ENCODE data around the gene NFXL1.
"Not testable (repeated sequence)": the region's sequence is repeated elsewhere in the genome, so short reads cannot be mapped to it uniquely, and the experiment has no call there.

The NFXL1 gene

DNA sequence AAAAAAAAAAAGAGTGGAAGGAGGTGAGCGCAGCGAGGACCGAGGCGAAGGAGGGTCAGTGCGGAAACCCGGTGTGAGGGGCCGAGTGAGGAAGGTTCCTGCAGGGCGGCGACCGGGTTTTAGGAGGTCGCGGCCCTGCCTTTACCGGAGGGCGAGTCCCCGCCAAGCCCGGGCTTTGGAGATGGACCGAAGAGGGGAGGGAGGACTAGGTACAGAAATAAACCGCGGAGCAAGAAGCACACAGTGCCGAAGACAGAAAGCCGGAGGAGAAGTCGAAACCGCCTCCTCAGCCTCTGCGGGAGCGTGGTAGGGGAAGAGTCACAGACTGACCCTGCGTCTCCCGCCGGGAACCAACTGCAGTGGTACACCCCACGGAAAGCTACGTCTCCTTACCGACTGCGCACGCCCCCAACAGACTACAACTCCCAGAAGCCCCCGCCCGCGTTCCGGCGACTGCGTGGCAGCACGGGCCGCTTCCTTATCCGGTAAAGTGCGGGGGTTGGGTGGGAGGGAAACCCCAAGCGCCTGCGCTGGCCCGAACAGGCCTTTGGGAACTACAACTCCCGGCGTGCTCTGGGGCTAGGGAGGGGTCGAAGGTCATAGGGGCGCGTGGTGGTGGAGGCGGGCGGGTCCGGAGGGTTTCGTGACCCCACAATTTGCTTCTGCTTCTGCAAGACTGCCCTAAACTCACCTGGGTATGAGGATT, at the start of gene NFXL1:
TSS of gene NFXL1 (minus strand) at position 364 of the 706 bp plus-strand sequence. CDS start 380 bp downstream, outside the sequence.
- peak; percentile 98 for DNase-seq (ENCODE audit: low read depth)

DNA sequence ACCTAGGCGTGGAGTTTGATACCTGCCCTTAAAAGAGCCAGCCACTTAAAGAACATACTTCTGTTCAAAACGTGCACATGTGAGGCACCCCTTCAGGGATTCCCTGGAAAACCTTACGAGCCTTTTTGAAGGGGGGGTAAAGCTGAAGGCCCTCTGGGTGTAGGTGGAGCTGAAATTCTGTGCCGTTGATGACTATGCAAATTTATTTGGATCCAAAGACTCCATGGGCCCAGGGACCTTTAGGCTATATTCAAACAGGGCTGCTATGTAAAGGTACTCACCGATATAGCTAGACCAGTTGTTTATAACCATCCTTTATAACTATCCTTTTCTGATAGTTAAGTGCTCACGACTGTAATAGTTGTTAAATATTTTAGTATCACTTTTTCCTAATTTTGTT, 40.3 kb upstream of the NFXL1 start:
- DNase-seq (ENCODE audit: low read depth) = no peak

- DNase-seq (ENCODE audit: low read depth) = no peak
Measured at GRCh38 chr4:47954245-47954644, 39.9 kb upstream of the NFXL1 start.

DNA sequence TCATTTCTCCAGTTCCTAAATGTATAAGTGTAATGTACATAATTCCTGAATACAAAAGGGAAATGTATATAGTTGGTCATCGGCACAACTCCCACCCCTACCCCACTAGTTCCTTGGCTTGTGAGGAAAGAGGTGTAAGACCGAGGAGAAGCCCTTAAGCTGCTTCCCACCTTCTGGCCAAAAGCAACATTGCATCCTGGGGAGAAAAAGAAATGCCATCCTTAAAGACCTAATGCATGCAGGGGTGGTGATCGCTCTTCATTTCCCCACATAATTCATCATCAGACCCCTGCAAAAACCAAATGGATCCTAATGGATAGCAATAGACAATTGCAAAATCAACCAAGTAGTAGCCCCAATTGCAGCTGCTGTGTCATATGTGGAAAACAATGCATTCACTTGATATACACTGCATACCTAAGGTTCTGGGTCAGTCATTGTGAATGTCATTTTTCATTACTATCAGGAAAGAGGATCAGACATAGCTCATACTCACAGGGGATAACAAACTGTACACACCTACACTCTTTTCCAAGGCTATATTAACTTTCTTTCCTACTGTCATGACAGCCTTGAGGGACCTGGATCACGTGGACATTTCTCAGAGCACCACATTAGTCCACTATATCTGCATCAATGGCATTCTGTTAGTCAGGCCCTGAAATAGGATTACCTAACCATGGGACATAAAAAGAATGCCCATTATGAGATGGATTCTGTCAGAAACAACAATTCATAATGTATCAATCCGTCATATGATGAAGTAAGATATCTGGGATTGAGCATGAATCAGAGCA, 31.7 kb upstream of the NFXL1 start:
- DNase-seq (ENCODE audit: low read depth) = no peak

- DNase-seq (ENCODE audit: low read depth) = no peak
Measured at GRCh38 chr4:47942081-47942819, 27.9 kb upstream of the NFXL1 start.

DNA sequence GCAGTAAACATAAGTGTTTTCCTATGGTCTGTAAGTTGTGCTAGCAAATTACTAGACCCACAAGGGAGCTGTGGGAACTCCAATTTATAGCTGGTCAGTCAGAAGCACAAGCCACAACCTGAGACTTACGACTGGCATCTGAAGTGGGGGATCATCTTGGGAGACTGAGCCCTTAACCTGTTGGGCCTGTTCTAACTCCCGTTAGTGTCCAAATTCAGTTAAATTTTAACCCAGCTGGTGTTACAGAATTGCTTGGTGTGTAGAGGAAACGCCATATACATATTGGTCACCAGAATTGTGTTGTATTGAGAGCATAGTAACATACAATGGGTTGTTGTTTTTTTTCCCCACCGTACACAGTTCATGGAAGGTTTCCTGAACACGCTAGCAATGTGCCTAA, 25.1 kb upstream of the NFXL1 start:
- DNase-seq (ENCODE audit: low read depth) = no peak

DNA sequence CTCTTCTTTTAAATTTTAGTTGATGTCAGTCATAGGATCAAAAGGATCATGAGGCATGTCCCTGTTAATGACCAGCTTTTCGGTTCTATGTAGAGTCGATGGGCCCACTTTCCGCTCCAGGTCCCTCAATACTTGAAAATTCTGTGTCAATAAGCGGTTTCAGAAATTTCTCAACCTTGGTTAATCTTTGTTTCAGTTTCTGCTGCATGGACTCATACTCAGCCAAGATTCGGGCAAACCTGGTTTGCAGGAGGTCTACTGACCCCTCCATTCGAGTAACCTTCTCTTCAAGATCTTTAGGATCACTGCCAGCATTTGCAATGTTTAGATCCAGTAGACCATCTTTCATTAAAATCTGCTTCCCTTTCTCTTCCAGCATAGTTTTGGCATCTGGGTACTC, 22.0 kb upstream of the NFXL1 start:
- DNase-seq (ENCODE audit: low read depth) = no peak

DNA sequence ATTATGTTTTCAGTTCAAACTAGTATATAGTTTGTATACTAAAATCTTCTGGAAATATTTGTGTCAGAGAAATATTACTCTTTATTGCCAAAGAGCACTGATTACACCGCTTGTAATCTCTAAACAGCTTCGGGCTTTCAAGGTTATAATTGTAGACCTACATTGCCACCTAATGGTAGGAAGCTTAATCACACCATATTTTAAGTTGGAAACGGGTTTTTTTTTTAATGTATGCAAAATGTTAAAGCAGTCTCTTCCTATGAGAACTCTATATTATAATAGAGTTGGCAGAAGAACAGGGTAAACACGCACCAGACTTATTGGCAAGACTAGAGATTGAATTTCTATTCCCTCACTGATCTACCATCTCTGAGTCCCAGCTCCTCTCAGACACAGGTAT, 19.5 kb upstream of the NFXL1 start:
- peak; percentile 56 for DNase-seq (ENCODE audit: low read depth)

GRCh38 chr4:47930971-47931804, 16.8 kb upstream of the NFXL1 start:
- DNase-seq (ENCODE audit: low read depth) = peak; percentile 78

DNA sequence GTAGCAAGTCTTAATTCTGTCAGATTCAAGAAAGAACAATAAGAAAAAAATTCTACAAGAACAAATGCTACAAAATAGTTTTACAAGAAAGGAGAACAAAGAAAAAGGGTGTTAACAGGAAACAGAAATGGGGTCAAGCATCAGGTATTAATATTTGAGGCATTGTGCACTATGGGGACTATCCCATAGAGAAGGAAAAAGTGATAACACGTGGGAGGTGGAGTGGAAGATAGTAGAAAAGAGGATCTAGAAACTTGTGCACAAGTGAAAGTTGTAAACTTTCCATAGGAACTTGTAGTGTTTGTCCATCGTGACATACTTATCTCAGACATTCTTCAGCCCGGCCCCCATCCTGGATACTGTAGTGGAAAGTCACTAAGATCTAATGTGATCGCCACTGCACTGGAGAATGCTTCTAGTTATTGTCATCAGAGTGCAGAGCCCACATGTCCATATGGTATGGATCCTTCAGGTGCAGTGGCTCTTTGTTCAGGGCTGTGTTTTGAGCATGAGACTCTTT, 15.4 kb upstream of the NFXL1 start:
- DNase-seq (ENCODE audit: low read depth) = no peak

- DNase-seq (ENCODE audit: low read depth) = peak; percentile 66
Measured at GRCh38 chr4:47926667-47927258, 12.4 kb upstream of the NFXL1 start.

DNA sequence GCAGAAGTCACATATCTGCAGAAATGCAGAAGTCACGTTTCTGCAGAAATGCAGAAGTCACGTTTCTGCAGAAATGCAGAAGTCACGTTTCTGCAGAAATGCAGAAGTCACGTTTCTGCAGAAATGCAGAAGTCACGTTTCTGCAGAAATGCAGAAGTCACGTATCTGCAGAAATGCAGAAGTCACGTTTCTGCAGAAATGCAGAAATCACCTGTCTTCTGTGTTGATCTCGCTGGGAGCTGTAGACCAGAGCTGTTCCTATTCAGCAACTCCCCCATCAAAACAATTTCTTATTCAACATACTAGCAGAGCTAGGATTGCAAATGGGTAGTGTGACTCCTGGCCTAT, 8.9 kb upstream of the NFXL1 start:
- DNase-seq (ENCODE audit: low read depth) = not testable (repeated sequence)

GRCh38 chr4:47922436-47923260, 8.3 kb upstream of the NFXL1 start:
- DNase-seq (ENCODE audit: low read depth) = not testable (repeated sequence)

DNA sequence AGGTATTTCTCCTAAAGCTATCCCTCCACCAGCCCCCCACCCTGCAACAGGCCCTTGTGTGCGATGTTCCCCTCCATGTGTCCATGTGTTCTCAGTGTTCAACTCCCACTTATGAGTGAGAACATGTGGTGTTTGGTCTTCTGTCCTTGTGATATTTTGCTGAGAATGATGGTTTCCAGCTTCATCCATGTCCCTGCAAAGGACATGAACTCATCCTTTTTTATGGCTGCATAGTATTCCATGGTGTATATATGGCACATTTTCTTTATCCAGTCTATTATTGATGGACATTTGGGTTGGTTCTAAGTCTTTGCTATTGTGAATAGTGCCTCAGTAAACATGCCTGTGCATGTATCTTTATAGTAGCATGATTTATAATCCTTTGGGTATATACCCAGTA, 2.8 kb upstream of the NFXL1 start:
- DNase-seq (ENCODE audit: low read depth) = not testable (repeated sequence)

DNA sequence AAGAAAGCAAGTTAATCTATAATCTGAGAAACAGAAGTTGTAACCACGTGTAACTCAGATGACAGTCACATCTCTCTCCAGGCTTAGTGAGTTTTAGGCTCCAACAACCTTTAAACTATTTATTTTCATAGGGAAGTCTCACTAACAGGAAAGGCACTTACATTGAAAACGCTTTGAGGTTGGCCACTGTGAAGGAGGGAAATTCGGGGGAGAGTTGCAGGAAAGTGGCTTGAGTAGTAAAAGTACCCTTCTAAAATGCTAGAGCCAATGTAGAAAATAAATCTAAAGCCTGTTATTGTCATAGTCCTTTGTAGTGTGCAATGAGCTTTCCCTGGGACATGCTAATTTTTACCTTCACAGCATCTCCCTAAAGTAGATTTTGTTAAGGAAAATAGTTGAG, 995 bp upstream of the NFXL1 start:
- DNase-seq (ENCODE audit: low read depth) = no peak

GRCh38 chr4:47914926-47915237, 499 bp upstream of the NFXL1 start:
- no peak for DNase-seq (ENCODE audit: low read depth)

DNA sequence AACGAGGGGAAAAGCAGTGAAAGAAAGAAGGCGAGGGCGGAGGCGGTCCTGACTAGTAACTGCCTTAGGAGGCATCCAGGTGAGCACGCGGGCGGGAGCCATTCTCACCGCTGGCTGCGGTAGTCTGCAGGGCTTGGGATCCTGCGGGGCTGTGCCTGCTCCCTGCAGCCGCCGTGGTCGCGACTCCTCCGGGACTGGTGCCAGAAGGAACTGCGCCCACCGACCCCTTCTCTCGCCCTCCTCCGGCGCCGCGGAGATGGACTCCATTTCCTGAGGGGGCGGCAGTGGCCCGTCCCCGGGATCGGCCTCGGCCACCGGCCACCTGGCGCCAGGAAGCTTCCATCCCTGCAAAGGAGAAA, 543 bp downstream of the NFXL1 start:
- peak; percentile 9 for DNase-seq (ENCODE audit: low read depth)

DNA sequence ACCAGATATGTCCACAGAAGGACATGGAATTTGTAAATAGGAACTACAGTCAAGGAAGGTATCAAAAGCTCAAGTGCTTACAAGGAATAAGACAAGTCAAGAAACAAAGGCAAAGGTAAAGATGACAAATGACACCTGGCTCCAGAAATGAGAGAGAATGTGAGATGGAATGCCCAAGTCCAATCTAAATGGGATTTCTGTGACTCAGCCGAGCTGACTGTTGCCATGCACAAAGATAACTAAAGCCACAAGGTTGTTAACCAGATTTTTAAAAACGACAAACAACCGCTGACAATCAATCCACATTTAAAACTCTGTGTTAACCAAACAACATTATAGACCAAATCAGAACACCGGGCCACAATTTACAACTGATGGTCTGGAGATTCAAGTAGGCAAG, 1.1 kb downstream of the NFXL1 start:
- peak; percentile 45 for DNase-seq (ENCODE audit: low read depth)

DNA sequence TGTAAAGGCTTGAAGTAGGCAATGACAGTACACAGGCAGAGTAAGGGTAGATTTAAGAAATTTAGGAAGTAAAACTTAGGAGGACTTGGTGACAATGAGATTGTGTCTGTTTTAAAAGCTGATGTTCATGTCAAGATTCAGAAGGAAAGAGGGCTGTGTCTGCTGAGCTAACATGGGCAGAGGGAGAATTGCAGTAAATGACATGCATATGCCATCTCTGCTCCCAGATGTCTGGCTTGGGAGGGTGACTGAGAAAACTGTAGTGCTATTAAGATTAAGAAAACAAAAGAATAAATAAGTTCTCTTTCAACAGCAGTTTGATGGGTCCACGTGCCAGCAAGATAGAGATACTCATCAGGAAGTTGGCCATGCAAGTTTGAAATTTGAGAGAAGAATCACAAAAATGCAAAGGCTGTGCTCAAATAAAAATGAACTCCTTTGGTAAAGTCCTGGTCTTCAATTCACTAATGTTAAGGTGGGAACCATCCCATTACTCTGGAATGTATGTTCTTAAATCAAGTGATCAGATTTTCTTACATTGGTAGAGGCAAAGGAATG, 7.2 kb downstream of the NFXL1 start:
- DNase-seq (ENCODE audit: low read depth) = peak; percentile 14

GRCh38 chr4:47899639-47900038, 14.7 kb downstream of the NFXL1 start:
- DNase-seq (ENCODE audit: low read depth) = no peak
